Stimulated activated CD8-positive, alpha-beta memory T cell treated with anti-CD3 and anti-CD28 coated beads, Interleukin-2, amount 100 ng/mL, for 1 hour (primary cell): ENCODE results near the gene RIN3.

Experiments used
- DNase-seq, 2 donors: peaks; one replicate each; pipeline ENCODE4 v3.0.0-alpha.2; 2020; ENCODE audit warnings: low read depth in 2 of 2

The RIN3 gene

GRCh38 chr14:92600318-92601053, 86.9 kb downstream of the RIN3 start:
- no peak for DNase-seq

GRCh38 chr14:92601131-92601710, 87.6 kb downstream of the RIN3 start:
- no peak for DNase-seq

- DNase-seq = no peak
Observed at GRCh38 chr14:92601757-92602417, 88.3 kb downstream of the RIN3 start.

DNA sequence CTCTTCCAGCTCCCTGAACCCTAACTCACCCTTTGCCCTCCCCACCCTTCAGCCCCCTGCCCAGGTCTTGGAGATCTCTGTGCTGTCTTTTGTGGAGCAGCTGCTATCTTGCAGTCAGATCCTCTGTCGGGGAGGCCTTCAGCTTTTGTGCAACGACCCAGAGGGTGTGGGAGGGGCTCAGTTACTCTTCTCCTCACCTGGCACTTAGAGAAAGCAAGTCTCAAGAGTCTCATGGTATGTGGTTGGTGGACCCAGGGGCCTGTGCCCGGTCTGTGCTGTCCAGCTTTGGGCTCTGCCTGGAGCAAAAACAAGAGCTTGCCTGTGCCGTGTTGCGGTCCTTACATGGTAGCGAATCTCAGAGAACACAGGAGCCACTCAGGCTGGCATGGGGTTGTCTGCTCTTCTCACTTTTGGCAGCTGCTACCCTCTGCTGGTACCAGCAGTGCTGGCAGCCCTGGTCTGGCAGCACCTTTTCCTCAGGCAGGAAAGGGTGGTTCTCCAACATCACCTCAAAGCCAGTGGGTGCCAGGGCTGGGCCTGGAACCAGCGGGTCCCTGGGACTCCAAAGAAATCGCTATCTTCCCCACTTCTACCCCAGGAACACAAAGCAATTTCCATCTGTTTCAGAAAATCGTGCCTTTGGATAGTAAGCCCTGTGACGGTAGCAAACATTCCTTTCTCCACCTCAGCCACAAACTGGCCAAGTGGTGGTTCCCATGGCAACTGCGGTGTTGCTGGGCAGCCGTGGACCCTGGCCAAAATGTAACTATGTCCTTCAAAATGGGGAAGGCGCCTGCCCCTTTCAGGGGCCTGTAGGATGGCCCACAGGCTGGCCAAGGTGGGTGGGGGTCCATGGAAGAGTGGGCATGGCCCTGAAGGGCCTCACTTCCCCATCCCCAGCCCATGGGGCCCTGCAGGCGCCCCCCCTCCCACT, 90.0 kb downstream of the RIN3 start:
- DNase-seq = peak in 1 of 2 donors; percentile 35

- no peak for DNase-seq
Observed at GRCh38 chr14:92605274-92605940, 91.8 kb downstream of the RIN3 start.

- no peak for DNase-seq
Observed at GRCh38 chr14:92607251-92607650, 93.7 kb downstream of the RIN3 start.

DNA sequence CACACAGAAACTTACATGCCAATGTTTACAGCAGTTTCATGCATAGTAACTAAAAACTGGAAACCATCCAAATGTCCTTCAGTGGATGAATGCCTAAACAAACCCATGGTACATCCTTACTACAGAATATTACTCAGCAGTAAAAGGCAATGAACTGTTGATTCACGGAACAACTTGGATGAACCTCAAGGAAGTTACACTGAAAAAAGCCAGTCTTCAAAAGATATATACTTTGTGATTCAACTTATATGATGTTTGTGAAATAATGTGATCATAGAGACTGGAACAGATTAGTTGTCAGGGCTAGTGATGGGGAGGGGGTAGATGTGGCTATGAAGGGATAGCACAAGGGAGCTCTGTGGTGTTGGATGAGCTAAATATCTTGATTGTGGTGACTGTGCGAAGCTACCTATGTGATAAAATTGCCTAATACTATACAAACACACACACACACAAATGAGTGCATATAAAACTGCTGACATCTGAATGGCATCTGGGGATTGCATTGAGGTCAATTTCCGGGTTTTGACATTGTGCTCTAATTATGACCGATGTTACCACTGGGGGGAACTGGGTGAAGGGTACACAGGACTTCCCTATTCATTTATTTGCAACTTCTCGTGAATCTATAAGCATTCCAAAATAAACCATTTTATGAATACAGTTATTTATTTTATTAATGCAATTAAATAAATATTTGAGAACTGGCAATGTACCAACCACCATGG, 94.3 kb downstream of the RIN3 start:
- DNase-seq = no peak

GRCh38 chr14:92609955-92610354, 96.4 kb downstream of the RIN3 start:
- DNase-seq = no peak

GRCh38 chr14:92610849-92611271, 97.3 kb downstream of the RIN3 start:
- DNase-seq = no peak

DNA sequence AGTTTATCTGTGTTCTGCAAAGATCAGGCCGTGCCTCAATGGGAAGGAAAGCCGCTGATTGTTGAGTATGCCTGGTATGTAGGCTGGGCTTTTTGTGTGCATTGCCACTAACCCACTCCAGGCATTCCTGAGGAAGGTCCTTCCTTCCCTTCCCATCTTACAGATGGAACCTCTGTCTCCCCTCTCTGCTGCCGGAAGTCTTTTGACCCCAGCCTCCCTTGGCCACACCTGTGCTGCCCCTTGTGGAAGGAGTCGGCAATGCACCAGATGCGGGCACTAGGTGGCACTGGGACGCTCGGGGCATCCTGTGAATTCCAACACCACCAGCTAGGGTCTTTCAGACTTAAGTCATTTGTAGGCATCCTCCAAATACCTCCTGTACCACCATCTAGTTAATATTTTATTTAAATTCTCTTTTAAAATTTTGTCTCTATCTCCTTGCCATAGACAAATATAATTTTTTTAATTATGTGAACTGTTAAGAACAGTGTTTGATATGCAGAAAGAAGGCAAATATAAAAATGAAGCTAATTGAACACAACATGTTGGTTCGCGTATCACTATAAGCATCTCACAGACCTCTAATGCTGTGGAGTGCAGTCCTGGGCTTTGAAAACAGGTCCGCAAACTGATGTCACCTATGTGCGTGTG, 99.6 kb downstream of the RIN3 start:
- peak; percentile 37 to 48 for DNase-seq

- DNase-seq = no peak
Observed at GRCh38 chr14:92613681-92614260, 100.2 kb downstream of the RIN3 start.

GRCh38 chr14:92615451-92615850, 101.9 kb downstream of the RIN3 start:
- DNase-seq = peak; percentile 54 to 61

DNA sequence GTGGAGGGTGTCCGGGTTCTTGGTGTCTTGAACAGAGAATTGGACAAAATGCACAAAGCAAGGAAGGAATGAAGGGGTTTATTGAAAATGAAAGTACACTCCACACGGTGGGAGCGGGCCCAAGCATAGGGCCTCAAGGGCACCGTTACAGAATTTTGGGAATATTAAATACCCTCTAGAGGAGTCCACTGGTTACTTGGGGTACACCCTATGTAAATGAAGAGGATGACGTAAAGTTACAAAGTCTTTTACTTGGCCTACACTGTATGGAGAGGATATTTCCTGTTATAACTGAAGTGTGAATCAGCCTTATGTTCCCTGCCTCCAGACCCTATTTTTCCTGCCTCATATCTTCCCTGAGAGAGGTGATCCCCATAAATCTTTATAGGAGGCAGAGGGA, 102.6 kb downstream of the RIN3 start:
- no peak for DNase-seq

DNA sequence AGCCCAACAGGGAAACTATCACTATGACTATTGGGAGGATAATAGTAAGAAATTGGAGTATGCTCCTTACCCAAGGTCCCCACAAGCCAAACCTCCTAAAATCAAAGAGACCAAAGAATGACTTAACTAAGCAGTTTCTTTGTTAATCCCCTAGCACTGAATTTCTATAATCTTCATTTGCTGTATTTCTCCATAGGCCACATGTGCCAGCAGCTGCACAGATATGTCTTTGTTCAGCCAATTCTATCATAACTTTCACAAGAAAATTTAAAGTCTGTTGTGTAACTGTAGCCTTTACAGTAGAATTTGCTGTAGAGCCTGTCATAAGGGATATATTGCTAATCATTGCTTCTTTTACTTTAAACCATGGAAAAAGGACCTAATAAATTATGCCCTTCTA, 104.0 kb downstream of the RIN3 start:
- no peak for DNase-seq

DNA sequence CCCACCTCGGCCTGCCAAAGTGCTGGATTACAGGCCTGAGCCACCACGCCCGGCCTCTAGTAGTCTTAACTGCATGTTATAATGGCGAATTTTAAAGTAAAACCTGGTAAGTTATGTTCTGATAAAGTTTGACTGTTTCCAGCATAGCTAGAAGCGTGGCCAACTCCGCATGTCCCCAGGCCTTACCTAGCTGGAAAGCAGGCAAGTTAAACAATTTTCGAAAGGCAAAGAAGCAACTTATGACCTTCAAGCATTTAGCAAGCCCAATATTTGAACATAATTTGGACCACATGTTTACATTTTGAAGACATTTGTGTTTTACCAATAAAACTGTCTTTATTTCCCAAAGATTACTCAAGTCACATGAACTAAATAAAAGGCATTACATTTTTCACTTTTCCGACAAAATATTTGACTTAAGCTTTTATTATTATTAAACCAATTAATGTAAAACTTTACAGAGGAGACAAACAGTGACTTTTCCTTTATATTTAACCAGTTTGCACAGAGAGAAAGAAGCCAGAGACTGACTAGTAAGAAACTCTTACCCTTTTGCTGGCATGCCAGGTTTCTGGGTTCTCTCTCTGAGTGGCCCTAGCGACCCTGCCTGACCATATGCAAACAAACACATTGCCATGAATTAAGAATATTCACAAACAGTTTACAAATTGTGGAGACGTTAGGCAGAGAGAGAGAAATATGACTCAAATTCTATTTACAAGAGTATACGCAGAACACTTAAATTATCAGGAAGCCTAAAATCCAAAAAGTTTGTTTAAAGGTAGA, 106.3 kb downstream of the RIN3 start:
- no peak for DNase-seq

DNA sequence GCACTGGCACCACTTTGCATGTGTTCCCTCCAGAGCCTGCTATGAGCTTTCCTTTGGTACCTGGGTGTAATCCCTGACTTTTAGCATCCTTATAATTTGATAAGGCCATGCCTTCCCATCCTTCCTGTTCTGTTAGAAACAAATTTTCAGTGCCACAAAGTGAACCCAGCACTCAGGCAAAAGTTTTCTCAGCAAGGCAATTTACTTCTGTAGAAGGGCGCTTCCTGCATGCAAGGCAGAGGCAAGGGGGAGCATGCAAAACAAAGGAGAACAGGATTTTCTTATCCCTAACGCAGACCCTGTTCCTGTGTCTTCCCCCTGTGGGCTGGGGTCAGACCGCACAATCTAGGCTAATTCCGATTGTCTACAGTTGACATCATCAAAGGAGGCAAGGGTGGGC, 108.7 kb downstream of the RIN3 start:
- no peak for DNase-seq

- DNase-seq = no peak
Observed at GRCh38 chr14:92624764-92625163, 111.2 kb downstream of the RIN3 start.

- DNase-seq = no peak
Observed at GRCh38 chr14:92625213-92625612, 111.6 kb downstream of the RIN3 start.

DNA sequence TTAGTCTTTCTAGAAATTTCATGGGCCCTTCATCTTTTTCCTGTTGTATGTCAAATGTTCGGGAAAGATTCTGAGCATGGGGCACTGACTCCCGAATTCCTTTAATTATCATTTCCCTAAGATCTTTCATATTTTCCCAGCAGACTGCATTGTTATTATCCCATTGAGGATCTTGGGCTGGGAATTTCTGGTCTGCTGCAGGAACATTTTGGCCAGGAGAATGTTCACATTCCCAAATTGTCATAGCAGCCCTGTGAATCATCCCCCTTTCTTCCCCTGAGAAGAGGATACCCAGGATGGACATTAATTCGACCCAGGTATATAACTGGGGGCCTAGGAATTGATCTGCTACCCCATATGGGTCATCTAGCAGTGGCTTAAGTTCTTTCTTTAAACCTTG, 112.5 kb downstream of the RIN3 start:
- DNase-seq = no peak
